Measurements from ENCODE around the gene ANKFN1.

GRCh38 chr17:56495556-56495955, 342.3 kb downstream of the ANKFN1 start:
- TF ChIP-seq, protein P1, sequence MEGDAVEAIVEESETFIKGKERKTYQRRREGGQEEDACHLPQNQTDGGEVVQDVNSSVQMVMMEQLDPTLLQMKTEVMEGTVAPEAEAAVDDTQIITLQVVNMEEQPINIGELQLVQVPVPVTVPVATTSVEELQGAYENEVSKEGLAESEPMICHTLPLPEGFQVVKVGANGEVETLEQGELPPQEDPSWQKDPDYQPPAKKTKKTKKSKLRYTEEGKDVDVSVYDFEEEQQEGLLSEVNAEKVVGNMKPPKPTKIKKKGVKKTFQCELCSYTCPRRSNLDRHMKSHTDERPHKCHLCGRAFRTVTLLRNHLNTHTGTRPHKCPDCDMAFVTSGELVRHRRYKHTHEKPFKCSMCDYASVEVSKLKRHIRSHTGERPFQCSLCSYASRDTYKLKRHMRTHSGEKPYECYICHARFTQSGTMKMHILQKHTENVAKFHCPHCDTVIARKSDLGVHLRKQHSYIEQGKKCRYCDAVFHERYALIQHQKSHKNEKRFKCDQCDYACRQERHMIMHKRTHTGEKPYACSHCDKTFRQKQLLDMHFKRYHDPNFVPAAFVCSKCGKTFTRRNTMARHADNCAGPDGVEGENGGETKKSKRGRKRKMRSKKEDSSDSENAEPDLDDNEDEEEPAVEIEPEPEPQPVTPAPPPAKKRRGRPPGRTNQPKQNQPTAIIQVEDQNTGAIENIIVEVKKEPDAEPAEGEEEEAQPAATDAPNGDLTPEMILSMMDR (IDR thresholded peaks at IDR 0.05), result no peak
- TF ChIP-seq POLR2A (IDR thresholded peaks at IDR 0.05), result no peak

All from body of pancreas (tissue), 4 donors.